ENCODE measurements around the gene FAM9C.

The FAM9C gene

GRCh38 chrX:13029887-13030771 is 14.3 kb downstream of the FAM9C start:
- no peak for TF ChIP-seq CTCF (conservative IDR thresholded peaks at IDR 0.05; ENCODE audit: low read length)
- H3K4me3 ChIP-seq (ENCODE audit: low read length), result no peak overlapping the region
- no peak for DNase-seq (ENCODE audit: low read depth)

GRCh38 chrX:13029637-13029886 is 14.9 kb downstream of the FAM9C start:
- DNase-seq (ENCODE audit: low read depth), result no peak
- H3K4me3 ChIP-seq (ENCODE audit: low read length), result no peak overlapping the region
- no peak for TF ChIP-seq CTCF (conservative IDR thresholded peaks at IDR 0.05; ENCODE audit: low read length)

GRCh38 chrX:13028871-13029636 is 15.4 kb downstream of the FAM9C start:
- TF ChIP-seq CTCF (conservative IDR thresholded peaks at IDR 0.05; ENCODE audit: low read length), result no peak
- H3K4me3 ChIP-seq (ENCODE audit: low read length), result no peak overlapping the region
- no peak for DNase-seq (ENCODE audit: low read depth)

GRCh38 chrX:13026877-13027652 is 17.4 kb downstream of the FAM9C start:
- TF ChIP-seq CTCF (conservative IDR thresholded peaks at IDR 0.05; ENCODE audit: low read length), result no peak
- no peak for DNase-seq (ENCODE audit: low read depth)
- H3K4me3 ChIP-seq (ENCODE audit: low read length), result no peak overlapping the region

- H3K4me3 ChIP-seq (ENCODE audit: low read length), result no peak overlapping the region
- TF ChIP-seq CTCF (conservative IDR thresholded peaks at IDR 0.05; ENCODE audit: low read length), result no peak
- DNase-seq (ENCODE audit: low read depth), result no peak
Observed at GRCh38 chrX:13024986-13025385, 19.4 kb downstream of the FAM9C start.

GRCh38 chrX:13023979-13024378 is 20.4 kb downstream of the FAM9C start:
- DNase-seq (ENCODE audit: low read depth), result no peak
- H3K4me3 ChIP-seq (ENCODE audit: low read length), result no peak overlapping the region
- TF ChIP-seq CTCF (conservative IDR thresholded peaks at IDR 0.05; ENCODE audit: low read length), result no peak

Data from AG10803 (cell line).